ENCODE measurements around the gene ACACA.

The ACACA gene

DNA sequence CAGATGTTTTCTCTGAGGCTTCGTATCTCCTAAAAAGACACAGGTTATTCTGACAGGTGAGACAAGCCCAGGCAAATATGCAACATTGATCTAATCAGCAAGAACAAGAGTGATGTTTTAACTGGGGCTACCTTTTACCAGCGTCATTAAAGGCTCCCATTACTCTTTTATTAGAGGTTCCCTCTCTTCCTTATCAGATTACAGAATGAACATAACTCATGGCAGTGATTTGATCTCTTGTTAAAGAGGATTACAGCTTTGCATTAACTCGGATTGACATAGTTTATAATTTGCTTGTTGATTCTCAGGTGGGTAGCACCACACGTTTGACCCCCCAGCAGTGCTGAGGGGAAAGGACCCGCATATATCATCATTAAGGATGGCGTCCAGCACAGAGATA, 367.4 kb downstream of the ACACA start:
- Histone ChIP-seq H3K36me3 (ENCODE audit: insufficient read depth, low read length) (peaks cover 24% of the 10 kb centered on the region; the same call in 1 of the 2 replicates), H2AFZ (ENCODE audit: low read length) (no peak overlapping the region), H3K9me2 (replicated peaks; ENCODE audit: low read depth, low read length) (no peaks in the 10 kb centered on the region), H4K20me1 (ENCODE audit: insufficient read depth, low read length, poor library complexity, severe bottlenecking) (no peaks in the 10 kb centered on the region), H3K27me3 (ENCODE audit: insufficient read depth, low read length, poor library complexity, severe bottlenecking) (no peaks in the 10 kb centered on the region), H3K4me3 (ENCODE audit: low read length, poor library complexity, severe bottlenecking) (no peak overlapping the region), H3K9me3 (ENCODE audit: insufficient read depth, low read depth, low read length) (no peaks in the 10 kb centered on the region), H3K4me1 (ENCODE audit: insufficient read depth, low read length, poor library complexity, severe bottlenecking) (peaks cover 6% of the 10 kb centered on the region), H3K4me2 (ENCODE audit: low read depth, low read length, poor library complexity, severe bottlenecking) (no peak overlapping the region), H3F3A (ENCODE audit: low read depth) (no peaks in the 10 kb centered on the region), H3K79me2 (ENCODE audit: insufficient read depth, low read length) (no peaks in the 10 kb centered on the region), H3K9ac (ENCODE audit: low read depth, low read length, poor library complexity, severe bottlenecking) (no peak overlapping the region)
- no peak for TF ChIP-seq EZH2phosphoT487 (IDR thresholded peaks at IDR 0.05; ENCODE audit: borderline replicate concordance)
- TF ChIP-seq, protein P1, sequence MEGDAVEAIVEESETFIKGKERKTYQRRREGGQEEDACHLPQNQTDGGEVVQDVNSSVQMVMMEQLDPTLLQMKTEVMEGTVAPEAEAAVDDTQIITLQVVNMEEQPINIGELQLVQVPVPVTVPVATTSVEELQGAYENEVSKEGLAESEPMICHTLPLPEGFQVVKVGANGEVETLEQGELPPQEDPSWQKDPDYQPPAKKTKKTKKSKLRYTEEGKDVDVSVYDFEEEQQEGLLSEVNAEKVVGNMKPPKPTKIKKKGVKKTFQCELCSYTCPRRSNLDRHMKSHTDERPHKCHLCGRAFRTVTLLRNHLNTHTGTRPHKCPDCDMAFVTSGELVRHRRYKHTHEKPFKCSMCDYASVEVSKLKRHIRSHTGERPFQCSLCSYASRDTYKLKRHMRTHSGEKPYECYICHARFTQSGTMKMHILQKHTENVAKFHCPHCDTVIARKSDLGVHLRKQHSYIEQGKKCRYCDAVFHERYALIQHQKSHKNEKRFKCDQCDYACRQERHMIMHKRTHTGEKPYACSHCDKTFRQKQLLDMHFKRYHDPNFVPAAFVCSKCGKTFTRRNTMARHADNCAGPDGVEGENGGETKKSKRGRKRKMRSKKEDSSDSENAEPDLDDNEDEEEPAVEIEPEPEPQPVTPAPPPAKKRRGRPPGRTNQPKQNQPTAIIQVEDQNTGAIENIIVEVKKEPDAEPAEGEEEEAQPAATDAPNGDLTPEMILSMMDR (conservative IDR thresholded peaks at IDR 0.05; ENCODE audit: low read length) = no peak

DNA sequence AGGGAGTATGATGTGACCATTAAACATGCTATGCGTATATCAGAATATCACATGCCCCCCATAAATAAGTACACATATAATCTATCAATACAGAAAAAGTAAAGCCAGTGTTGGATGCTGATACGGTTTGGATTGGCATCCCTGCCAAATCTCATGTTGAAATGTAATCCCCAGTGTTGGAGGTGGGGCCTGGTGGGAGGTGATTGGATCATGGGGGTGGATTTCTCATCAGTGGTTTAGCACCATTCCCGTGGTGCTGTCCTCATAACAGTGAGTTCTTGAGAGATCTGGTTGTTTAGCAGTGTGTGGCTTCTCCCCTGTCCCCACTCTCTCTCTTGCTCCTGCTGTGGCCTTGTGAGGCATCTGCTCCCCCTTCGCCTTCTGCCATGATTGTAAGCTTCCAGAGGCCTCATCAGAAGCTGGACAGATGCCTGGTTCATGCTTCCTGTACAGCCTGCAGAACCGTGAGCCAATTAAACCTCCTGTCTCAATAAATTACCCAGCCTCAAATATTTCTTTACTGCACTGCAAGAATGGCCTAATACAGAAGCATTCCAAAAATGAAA, 369.0 kb downstream of the ACACA start:
- TF ChIP-seq EZH2phosphoT487 (IDR thresholded peaks at IDR 0.05; ENCODE audit: borderline replicate concordance) = no peak
- TF ChIP-seq, protein P1 (conservative IDR thresholded peaks at IDR 0.05; ENCODE audit: low read length) = no peak
- H3K9me3 ChIP-seq (ENCODE audit: insufficient read depth, low read depth, low read length) = no peaks in the 10 kb centered on the region
- no peaks in the 10 kb centered on the region for H3F3A ChIP-seq (ENCODE audit: low read depth)
- H3K79me2 ChIP-seq (ENCODE audit: insufficient read depth, low read length) = no peaks in the 10 kb centered on the region
- no peak overlapping the region for H2AFZ ChIP-seq (ENCODE audit: low read length)
- H3K27me3 ChIP-seq (ENCODE audit: insufficient read depth, low read length, poor library complexity, severe bottlenecking) = no peaks in the 10 kb centered on the region
- H3K4me3 ChIP-seq (ENCODE audit: low read length, poor library complexity, severe bottlenecking) = no peak overlapping the region
- peaks cover 24% of the 10 kb centered on the region; the same call in 1 of the 2 replicates for H3K36me3 ChIP-seq (ENCODE audit: insufficient read depth, low read length)
- H3K9ac ChIP-seq (ENCODE audit: low read depth, low read length, poor library complexity, severe bottlenecking) = no peak overlapping the region
- no peak overlapping the region for H3K4me2 ChIP-seq (ENCODE audit: low read depth, low read length, poor library complexity, severe bottlenecking)
- H3K9me2 ChIP-seq (replicated peaks; ENCODE audit: low read depth, low read length) = no peaks in the 10 kb centered on the region
- no peaks in the 10 kb centered on the region for H3K4me1 ChIP-seq (ENCODE audit: insufficient read depth, low read length, poor library complexity, severe bottlenecking)
- no peaks in the 10 kb centered on the region for H4K20me1 ChIP-seq (ENCODE audit: insufficient read depth, low read length, poor library complexity, severe bottlenecking)

Data from Loucy (cell line).